ENCODE results near the gene SCAMP1.
A peak's percentile ranks its signal among the peaks of the same experiment; 100 is the strongest.
"Not testable (repeated sequence)": the region's sequence is repeated elsewhere in the genome, so short reads cannot be mapped to it uniquely, and the experiment has no call there.

SCAMP1 gene

DNA sequence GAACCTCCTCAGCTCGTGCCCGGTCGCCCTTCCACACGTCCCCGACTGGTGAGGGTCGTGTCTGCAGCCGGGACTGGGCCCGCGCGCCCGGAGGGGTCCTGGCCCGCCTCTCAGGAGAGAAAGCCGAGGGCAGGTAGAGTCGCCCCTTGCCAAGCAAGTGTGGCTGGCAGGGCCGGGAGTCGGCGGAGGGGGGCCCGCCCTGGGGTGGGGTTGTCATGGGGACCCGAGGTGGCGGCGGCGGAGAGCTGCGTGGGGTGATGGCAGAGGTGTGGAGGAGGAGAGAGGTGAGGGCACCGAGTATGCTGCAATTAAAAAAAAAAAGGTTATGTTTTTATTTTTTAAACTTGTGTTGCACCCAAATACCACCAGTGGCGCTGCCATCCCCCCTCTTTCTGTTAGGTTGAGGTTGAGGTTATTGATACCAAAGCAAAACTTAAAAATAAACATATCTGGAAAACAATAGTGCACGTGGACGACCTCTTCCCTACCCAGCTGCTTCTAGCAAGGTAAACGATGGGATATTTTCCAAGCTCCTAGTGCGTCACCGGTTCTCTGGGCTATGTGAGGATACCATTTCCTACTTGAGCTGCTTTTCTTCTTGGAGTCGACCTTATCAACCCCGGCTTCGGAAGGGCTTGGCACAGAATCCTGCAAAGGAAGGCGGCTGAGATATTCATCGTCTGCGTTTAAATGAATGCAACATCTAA is 660 bp downstream of the SCAMP1 start:
- FAIRE-seq (no peak), DNase-seq (ENCODE audit: low spot score) (peak; percentile 56)

DNA sequence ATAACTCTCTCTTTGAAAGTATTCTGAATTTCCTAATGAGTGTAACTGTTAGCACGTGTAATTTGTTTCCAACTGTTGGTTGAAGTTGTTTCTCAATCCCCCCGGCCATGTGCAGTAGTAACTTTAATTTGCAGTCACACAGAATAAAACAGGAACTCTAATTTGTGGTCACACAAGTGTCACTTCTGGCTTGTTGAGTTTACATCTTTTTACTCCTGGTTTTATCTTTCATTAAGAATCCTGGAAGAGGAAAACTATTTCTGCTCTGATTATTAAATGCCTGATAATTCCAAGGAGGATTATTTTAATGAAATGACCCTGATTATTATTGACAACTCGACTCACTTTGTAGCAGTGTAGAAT is 1.2 kb downstream of the SCAMP1 start:
- DNase-seq (ENCODE audit: low spot score) (no peak), FAIRE-seq (no peak)

DNA sequence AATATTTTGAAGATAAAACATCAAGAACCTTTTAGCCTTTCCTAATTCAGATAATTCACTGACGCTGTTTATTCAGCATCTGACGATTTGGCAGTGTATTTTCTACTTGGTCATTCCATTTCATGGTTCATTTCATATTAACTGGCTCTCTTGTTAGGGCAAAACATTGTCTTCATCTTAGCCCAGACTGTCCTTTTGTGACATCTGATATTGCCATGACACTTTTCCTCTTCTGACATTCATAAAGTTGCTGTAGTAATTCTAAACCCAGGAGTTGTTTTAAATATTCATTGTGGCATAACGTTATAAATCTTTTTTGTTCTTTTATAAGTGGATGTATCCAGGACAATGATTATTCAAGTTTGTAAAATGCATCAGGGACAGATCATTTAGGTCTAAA is 1.8 kb downstream of the SCAMP1 start:
- no peak for FAIRE-seq

DNA sequence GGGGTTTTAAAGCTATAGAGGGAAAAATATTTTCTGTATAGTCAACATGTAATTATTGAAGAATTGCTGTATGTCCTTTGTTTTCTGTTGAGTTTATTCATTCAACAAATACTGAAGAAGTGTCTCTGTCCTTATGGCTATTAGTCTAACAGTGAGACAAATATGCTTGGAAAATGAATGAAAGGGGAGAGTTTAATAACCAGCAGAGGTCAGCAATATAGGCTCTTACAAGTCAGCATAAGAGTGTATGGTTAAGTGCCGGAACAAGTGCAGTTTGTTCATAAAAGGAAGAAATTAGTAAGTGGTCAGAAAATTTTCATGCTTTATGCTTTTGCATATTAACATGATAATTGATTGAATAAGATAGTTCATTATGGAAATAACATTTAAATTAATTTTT is 3.6 kb downstream of the SCAMP1 start:
- FAIRE-seq, result no peak
- no peak for DNase-seq (ENCODE audit: low spot score)

More for the DNA sequence above, 1.8 kb downstream of the SCAMP1 start:
- DNase-seq (ENCODE audit: low spot score), result no peak

DNA sequence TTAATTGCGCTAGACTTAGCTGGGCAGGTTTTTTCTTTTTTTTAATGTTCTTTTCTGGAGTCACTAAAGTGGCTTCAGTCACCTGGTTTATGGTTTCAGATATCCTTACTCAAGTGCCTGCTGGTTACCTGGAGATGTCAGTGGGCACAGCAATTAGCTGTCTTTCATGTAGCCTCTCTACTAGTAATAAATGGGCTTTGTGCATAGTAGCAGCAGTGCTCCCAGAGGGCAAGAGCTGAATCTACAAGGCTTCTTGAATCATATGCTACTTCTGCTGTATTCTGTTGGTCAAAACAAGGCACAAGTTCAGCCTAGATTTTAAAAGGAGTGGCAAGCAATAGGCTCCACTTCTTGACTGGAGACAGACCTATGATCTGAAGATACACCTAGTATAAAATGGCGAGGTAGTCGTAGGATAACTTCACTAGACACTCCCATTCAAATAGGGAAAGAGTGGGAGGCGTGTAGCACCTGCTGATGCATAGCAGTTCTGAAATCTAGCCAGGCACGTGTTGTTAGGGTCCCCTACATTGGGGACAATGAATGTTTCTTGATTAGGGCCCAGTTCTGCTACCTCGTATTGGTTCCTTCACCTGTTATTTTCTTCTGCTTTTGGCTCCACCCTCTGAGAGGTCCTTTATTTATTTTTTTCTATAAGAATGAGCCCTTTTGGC is 7.0 kb downstream of the SCAMP1 start:
- DNase-seq (ENCODE audit: low spot score) (no peak), FAIRE-seq (no peak)

DNA sequence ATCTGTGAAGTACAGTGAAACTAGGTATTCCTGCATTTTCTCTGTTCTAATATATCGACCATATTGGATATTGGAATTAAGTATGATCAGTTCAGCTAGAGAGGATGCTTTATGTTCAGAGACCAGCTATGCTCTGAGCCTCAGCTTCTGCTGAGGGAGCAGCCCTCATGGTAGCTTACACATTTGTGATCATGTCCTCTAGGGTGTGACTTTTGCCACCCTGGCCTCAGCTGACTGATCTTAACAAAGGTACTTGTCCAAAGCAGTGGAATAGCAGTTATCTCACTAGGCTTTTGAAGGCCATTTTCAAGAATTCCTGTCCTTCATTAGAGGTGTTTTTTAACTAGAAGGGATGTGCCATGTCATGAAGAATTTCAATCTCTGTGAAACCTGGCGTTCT is 9.3 kb downstream of the SCAMP1 start:
- FAIRE-seq, result no peak

DNA sequence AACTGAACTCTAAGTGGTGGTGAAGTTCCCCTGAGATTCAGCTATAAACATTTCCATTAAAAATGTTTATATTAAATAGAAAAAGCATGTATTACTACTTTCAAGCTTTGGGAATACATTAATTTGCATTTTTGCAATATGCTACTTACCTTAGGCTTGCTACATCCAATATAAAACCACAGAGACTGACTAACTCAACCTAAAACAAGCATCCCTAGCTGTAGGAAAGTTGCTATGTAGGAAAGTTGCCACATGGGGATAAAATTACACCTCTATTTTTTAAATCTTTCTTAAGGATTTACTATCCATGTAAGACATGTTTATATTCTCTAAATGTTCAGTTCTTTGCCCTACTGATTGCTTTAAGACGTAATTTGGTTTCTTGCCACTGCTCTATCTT is 12.8 kb downstream of the SCAMP1 start:
- no peak for DNase-seq (ENCODE audit: low spot score)
- FAIRE-seq, result no peak

More for the DNA sequence above, 9.3 kb downstream of the SCAMP1 start:
- DNase-seq (ENCODE audit: low spot score), result no peak

DNA sequence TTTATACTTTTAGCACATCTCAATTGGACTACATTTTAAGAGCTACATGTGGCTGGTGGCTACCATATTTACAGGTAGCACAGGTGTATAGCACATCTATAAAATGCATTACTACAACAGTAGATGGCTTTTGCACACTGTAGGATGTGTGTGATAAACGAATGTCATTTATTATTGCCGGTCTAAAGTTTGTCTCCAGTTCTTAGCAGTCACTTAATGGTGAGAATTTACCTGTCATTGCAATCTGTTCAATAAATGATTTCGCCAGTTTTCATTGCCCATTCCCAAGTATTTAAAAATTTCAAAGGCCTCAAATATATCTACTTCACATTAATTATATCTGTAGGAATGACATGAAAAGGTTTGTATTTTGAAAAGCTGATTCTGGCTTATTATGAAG is 15.9 kb downstream of the SCAMP1 start:
- no peak for FAIRE-seq

DNA sequence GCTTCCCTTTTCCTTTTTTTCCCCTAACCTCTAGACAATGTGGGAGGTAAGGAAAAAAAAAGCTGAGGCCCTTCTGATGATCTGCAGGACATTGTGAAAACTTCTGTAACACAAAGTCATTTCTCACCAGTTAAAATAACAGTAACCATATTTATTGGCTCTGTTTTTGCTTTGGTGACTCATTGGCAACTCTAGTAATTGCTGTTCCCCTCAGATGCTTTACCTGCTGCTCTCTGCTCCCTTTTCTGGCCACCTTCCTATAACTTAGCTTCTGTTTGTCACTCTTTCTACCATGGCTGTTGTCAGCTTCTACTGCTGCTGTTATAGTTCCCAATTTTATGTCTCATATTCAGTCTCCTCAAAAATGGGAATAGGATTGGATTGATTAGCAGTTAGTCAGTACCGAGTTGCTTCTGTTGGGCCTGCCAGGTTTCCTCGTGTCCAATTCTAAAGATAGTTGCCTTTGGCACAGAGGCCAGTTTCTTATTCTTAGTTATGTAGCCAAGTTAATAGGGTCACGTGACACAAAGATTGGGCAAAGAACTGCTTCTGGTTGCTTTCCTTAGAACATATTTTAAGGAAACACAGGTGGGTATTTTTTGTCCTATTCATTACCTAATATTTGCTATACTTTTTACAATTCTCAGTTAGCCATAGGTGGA is 16.8 kb downstream of the SCAMP1 start:
- no peak for DNase-seq (ENCODE audit: low spot score)
- FAIRE-seq, result no peak

More for the DNA sequence above, 15.9 kb downstream of the SCAMP1 start:
- DNase-seq (ENCODE audit: low spot score), result no peak

DNA sequence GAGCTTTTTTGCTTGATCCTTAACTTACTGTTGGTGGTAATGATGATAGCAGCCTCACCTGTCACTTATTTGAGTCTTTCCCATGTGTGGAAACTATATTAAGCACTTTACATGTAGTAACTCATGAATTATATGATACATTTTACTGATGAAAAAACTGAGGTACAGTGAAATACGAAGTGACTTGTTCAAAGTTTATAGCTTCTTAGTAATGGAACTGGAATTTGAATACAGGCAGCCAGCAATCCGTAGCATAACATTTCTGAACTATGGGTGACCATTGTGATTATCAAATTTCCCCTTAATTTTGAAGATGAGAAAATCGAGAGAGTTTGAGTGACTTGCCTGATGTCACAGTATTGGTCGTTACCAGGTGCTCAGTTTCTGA is 17.3 kb downstream of the SCAMP1 start:
- FAIRE-seq (no peak), DNase-seq (ENCODE audit: low spot score) (no peak)

DNA sequence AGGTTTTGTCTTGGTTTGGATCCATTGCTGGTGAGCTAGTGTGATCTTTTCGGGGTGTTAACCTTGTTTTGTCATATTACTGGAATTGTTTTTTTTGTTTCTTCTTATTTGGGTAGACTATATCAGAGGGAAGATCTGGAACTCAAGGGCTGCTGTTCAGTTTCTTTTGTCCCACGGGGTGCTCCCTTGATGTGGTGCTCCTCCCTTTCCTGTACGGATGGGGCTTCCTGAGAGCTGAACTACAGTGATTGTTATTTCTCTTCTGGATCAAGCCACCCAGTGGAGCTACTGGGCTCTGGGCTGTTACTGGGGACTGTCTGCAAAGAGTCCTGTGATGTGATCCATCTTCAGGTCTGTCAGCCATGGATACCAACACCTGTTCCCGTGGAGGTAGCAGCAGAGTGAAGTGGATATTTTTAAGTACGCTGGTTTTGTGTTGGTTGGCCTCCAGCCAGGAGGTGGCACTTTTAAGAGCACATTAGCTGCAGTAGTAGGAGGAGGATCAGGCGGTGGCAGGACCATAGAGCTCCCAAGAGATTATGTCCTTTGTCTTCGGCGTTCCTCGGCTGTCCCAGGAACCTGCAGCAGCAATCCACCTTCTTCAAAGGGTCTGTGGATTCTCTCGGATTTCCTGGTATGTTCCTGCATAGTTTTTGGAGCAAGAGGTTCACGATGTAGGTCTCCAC is 27.2 kb downstream of the SCAMP1 start:
- FAIRE-seq (no peak), DNase-seq (ENCODE audit: low spot score) (no peak)

DNA sequence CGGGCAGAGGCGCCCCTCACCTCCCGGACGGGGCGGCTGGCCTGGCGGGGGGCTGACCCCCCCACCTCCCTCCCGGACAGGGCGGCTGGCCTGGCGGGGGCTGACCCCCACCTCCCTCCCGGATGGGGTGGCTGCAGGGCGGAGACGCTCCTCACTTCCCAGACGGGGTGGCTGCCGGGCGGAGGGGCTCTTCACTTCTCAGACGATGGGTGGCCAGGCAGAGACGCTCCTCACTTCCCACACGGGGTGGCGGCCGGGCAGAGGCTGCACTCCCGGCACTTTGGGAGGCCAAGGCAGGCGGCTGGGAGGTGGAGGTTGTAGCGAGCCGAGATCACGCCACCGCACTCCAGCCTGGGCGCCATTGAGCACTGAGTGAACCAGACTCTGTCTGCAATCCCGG is 30.9 kb downstream of the SCAMP1 start:
- FAIRE-seq; DNase-seq (ENCODE audit: low spot score): not testable (repeated sequence)

DNA sequence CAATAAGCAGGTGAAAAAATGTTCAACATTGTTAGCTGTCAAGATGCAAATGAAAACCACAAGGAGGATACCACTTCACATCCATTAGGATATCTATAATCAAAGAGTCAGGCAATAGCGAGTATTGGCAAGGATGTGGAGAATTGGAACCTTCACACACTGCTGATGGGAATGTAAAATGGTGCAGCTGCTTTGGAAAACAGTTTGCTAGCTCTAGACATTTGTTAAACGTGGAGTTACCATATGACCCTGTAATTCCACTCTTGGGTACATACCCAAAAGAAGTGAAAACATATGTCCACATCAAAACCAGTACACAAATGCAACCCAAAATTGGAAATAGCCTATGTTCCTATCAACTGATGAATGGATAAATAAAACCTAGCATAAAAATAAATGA is 37.4 kb downstream of the SCAMP1 start:
- DNase-seq (ENCODE audit: low spot score) (no peak), FAIRE-seq (no peak)

DNA sequence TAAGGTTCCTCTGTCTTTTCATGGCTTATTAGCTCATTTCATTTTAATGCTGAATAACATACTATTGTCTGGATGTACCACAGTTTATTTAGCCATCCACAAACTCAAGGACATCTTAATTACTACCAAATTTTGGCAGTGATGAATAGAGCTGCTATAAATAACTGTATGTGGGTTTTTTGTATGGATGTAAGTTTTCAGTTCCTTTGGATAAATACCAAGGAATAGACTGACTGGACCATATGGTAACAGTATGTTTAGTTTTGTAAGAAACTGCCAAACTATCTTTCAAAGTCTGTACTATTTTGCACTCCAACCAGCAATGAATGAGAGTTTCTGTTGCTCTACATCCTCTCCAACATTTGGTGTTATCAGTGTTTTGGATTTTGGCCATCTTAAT is 38.7 kb downstream of the SCAMP1 start:
- no peak for DNase-seq (ENCODE audit: low spot score)

DNA sequence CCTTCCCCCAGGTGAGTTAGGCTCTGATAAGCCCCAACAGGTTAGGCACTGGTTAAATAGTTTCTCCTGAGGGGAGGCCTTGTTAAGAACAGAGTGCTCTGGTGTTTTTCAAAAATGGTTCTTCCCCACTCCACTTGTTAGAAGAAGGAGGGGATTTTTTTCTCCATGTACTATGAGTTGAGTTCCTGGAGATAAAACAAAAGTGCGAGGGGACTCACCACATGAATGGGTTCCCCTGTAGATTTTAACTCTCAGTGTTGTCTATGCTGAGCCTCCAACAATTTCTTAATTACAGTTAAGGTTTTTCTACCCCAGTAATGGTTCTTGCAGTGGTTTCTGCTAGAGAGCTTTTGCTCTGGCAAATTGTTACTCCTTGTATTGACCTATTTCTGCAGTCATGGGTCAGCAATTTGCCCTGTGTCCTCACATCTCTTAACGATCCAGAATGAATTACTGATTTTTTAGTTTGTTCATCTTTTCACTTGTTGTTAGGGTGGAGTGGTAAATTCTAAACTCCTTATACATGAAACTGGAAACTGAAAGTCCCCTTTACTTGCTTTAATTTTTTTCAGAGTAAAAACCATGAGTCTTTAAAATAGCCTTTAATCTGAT is 44.4 kb downstream of the SCAMP1 start:
- no peak for FAIRE-seq
- DNase-seq (ENCODE audit: low spot score), result no peak

More for the DNA sequence above, 38.7 kb downstream of the SCAMP1 start:
- no peak for FAIRE-seq

DNA sequence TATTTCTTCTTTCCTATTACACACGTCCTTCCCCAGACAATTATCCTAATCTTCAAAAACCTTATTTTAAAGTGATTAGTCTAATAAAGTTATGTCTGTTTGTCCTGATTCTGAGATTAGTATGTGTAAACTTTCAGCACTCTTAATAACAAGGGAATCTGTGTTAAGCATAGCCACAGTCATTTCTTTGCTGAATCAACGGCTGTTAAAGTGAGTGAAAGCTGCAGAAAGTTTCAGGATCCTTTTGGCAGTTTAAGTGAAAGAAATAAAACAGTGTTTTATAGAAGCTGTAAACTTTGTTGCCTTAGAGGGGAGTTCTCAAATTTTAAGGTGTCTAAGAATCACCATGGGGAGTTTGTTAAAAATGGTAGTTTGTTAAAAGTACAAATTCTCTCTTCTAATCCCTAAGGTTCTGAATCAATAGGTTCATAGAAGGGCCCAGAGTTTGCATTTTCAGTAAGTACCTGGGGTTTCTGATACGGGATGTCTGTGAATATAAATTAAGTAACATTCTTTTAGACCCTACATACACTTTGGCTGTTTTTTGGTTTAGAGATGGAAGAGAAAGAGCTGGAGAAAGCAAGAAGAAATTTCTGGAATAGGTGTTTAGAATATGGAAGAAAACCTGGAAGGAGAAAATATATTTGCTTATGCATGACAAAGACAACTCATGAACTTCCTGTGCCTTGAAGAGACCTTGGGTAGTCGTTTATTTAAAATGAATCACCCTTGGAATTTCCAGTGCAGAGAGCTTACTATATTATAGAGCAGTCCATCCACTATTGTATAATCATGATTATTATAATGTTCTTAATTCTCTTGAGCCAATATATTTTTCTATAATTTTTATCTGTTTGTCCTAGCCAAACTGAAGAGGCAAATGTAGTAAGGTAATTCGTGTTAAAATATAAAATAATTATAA is 45.7 kb downstream of the SCAMP1 start:
- DNase-seq (ENCODE audit: low spot score) (peak; percentile 11), FAIRE-seq (no peak)

DNA sequence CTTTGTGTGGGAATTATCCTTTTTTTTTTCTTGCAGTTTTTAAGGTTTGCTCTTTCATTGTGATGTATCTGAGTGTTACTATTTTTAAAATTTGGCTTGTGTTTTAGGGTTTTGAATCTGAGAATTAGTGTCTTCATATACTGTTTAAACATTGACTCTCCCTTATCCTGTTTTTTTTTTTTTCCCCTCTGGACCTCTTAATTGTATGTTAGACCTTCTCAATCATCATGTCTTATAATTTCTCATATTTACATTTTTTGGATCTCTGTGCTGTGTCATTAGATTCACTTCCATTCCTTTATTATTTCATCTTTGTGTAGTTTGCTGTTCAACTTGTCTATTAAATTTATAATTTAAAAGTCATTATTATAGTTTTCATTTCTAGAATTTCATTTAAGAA is 47.0 kb downstream of the SCAMP1 start:
- FAIRE-seq (no peak), DNase-seq (ENCODE audit: low spot score) (no peak)

DNA sequence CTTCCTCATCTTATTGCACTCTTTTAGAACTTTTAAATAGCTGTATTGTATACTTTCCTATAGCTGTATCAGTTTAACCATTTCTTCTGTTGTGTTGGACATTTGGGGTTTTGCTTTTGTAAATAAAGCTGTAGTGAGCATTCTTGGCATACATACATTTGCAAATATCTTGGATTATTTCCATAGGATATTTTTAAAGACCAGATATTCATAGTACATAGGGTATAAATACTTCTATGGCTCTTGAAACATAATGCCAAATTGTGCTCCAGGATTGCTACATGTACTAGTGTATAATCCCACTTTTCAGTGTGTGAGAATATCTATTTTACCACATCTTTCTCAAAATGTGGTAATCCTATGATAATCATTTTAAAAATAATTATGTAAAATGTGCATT is 51.2 kb downstream of the SCAMP1 start:
- DNase-seq (ENCODE audit: low spot score) (no peak), FAIRE-seq (no peak)

DNA sequence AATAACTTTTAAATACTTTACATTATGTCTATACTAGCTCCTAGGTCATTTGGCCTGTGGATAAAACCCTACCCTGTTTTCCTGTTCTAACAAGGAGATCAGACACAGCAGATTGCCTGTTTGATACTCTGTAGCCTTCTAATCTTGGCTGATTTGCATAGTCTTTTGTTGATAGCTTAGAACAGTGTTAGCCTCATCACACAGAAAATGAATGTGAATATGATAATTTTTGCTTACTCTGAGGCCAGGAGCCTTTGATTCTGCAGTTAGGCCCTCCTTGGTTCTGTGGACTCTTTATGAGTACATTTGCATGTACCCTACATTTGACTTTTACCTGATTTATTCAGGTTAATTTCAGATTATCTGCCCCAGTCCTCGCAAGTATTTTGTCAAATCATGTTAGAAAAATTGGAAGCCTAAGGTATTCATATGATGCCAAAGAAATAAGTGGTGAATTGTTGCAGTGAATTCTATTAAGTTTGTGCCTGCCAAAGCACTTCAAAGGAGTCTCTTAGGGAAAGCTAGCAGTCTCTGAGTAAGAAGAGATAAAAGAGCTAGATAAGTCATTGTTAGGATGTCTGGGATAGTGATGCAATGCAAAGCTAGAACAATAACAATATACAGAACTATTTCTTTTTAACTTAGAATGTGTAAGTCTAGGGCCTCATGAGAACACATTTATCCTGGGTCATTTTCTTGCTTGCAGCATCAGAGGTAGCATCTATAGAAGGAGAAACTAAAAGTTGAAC is 56.4 kb downstream of the SCAMP1 start:
- FAIRE-seq, result no peak
- DNase-seq (ENCODE audit: low spot score), result no peak

DNA sequence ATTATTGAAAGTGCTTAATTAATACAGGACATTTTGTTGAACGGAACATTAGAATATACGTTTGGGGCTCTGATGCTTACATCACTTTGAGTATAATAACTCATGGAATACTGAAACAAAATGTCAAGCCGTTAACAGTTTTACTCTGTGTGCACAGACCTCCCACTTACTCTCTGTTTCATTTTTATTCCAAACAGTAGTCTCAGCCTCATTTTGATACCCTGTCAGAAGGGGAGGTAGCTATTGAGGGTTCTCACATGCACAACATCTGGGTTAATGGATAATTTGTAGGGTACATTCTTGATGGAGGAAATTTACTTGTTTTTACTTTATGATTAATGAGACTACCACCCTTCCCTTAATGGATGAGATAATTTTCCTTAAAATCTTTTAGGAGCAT is 59.0 kb downstream of the SCAMP1 start:
- FAIRE-seq (no peak), DNase-seq (ENCODE audit: low spot score) (no peak)
